GM21528 (cell line): Measurements from ENCODE around the gene FNTB.
A peak's percentile ranks its signal among the peaks of the same experiment; 100 is the strongest.

Experiments used
- ATAC-seq: cut with Tn5 transposase; IDR thresholded peaks from one replicate; pipeline ENCODE4 v1.9.1; 2021; ENCODE audit warnings: mild to moderate bottlenecking, moderate library complexity; ENCODE audit not compliant: unreplicated experiment, low FRiP score

The FNTB gene, protein sequence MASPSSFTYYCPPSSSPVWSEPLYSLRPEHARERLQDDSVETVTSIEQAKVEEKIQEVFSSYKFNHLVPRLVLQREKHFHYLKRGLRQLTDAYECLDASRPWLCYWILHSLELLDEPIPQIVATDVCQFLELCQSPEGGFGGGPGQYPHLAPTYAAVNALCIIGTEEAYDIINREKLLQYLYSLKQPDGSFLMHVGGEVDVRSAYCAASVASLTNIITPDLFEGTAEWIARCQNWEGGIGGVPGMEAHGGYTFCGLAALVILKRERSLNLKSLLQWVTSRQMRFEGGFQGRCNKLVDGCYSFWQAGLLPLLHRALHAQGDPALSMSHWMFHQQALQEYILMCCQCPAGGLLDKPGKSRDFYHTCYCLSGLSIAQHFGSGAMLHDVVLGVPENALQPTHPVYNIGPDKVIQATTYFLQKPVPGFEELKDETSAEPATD

DNA sequence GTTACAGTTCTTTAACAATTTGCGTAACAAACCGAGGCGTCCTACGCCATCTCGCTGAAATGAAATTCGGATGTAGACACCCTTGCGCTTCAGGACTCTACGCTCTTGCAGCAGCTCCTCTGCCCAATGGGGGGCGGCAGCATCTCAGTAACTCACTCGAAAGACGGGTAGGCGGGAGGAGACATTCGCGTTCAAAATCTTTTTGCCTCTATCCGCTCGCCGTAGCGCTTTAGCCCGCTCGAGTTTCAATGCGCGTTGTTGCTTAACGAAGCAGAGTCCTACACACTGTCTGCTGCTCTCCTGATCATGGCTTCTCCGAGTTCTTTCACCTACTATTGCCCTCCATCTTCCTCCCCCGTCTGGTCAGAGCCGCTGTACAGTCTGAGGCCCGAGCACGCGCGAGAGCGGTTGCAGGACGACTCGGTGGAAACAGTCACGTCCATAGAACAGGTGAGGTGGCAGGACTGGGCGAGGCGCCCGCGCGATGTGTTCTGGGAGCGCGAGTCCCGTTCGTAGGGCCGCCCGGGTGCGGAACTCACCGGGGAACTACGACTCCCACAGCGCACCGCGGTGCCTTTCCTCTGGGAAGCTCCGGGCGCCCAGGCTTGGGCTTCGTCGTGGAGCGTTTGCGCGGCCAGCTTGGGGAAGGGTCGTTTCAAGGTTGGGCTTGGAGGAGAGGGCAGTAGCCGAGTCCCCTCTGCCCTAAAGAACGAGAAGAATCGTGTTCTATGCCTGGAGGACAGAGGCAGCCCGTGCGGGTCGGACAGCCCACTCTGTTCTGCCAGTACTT is at the start of gene FNTB:
Gene FNTB (plus strand): TSS at position 248 of the 790 bp plus-strand sequence. CDS start 59 bp downstream, at position 307.
- ATAC-seq, result peak; percentile 87

DNA sequence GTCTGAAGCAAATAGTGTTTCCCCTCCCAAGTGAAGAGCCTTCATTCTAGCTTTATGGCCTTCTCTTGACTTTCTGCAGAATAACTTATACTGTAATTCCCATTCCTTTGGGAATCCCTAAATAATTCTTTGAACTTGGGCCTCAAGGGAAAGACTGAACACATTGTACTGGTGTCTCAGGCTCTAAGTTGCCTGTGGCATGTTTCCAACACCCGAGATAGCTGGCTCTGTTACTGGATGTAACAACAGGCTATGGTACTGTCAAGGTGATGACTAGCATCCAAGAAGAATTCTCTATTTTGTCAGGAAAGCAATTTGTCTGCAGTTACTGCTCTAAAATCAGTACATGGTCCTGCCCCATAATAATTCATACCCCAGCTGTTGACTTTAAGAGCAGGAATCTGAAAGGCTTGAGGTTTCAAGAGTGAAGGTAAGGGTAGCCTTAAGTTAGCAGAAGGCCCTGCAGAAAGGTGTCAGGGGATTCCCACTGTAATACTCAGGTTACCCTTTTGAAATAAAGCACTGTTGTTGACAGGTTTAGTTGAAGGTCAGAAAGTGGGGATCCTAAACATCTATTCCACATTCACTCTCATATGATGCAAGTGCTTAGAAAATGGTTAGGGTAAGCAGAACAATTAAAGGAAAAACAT is 49.4 kb upstream of the FNTB start:
- no peak for ATAC-seq

DNA sequence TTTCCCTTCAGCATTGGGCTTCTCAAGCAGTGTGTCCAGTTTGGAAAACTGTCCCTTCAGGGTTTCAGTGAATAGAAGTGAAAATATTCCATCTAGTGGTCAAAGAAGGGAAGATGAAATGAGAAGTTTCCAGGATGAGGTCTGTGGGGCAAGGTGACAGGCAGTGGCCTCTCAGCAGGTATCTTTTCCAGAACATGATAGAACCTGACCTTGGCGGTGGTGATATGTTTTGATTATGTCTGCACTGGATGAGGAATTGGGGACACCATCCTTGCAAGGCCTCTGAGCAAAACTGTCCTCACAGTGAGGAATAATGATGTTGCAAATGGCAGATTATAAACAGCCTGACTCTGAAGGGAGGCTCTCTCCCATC is 48.9 kb upstream of the FNTB start:
- ATAC-seq, result no peak

DNA sequence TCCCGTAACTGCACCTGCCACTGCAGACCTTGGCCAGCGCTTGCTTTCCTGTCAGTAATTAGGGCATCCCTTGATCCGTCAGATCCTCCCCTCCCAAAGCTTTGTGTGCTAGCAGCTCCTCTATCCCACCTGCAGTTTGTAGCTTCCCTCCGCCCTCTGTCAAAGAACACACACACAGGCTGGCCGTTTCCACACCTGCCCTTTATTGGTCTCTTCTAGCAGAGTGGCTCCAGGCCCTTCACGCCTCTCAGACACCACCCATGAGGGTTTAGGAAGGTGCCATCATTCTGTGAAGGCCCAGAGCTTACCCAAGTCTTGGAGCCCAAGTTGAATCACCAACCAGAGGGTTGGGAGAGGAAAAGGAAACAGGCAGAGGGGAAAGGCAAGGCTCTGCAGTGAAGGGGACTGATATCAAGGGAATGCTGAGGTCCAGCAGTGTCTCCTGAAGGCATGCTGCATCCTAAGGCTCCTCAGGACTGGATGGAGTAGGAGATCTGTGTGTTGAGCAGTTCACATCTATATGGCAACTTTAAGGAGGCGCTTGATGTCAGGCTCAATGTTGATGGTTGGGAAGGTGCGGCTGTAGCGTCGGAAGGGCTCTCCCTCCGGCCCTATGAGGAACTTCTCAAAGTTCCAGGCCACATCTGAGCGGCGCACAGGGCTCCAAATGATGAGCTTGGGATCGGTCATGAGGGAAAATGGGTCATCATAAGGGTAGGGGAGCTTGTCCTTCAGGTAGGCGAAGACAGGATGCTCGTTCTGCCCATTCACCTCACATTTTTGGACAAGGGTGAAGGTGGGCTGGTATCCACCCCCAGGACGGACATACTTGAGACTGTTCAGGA is 47.5 kb upstream of the FNTB start:
- ATAC-seq, result no peak

DNA sequence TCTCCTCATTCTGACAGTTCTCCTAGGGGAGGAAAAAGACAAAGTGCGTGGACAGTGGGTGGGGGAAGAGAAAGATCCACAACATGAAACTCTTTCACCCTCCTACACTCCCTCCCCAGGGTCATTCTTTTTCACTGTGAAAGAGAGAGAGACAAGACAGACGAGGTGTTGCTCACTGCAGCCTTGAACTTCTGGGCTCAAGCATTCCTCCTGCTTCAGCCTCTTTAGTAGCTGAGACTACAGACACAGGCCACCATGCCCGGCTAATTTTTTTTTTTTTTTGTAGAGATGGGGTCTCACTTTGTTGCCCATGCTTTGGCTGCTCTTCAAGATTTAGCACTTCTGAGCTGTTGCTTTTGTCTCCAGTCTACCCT is 46.9 kb upstream of the FNTB start:
- ATAC-seq, result no peak

DNA sequence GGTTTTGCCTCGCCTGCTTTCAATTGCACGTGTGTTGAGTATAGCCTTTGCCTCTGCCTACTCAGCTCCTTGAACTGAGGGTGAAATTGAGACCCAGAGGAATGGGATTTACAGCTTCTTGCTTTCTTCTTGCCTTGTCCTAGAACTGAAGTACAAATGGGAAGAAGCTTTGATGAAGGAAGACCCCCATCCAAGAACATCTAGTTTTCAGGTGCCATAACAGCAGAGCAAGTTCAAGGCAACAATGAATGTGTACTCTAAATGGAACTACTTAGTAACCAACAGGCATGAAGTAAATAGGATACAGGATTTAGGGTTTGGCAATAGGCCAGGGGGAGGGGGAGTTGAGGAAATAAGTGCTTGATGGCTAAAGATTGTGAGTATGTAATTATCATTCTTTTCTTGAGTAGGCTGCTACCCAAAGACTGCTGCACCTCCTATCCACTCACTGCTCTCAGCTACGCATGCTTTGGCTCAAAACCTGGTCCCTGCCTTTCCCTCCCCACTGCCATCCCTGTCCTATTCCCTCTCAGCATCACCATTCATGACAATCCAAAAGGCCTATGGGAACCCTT is 46.3 kb upstream of the FNTB start:
- no peak for ATAC-seq

DNA sequence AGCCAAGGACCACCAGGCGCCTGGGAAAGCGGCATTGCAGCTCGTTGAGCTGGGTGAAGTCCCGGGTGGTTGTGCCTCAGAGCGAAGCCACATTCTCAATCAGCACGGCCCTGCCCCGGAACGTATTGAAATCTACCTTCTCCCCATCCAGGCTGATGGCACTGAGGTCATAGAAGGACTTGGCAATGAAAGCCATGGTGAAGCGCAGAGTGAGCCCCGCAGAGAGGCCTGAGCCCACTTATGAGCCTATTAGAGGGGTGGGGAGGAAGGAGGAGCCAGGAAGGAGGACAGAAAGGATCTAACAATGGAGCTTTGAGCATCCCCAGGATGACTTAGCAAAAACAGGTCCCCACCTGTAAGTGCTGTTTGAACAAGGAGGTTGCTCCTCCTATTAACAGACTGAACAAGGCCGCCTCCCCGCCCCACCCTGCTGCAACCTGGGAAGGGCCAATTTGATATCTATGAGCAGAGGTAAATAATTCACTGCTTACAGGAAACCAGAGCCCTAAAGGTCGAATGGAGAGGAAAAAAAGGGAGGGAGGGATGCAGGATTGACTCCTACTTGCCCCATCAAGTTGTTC is 44.1 kb upstream of the FNTB start, which contains the start of gene GPX2:
Gene GPX2 (minus strand): TSS at position 215 of the 581 bp plus-strand sequence. CDS start 19 bp downstream, at position 196.
- ATAC-seq, result no peak

DNA sequence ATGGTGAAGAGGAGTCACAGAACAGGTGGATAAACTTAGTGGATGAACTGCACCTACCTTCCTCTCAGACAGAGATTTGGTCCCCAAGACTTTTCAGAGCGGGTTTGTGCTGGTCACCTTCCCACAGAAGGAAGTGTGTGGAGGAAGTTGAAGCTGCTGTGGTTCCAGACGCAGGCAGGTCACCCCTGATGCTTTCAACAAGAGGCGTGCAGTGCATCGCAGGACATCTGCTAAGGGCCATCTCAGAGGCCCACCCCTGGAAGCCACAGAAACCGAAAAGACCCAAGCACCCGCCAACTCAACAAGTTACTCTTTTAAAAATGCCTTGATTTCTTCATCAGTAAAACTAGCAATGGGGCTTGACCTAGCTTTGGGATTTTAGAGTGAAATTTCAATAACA is 43.1 kb upstream of the FNTB start:
- no peak for ATAC-seq

DNA sequence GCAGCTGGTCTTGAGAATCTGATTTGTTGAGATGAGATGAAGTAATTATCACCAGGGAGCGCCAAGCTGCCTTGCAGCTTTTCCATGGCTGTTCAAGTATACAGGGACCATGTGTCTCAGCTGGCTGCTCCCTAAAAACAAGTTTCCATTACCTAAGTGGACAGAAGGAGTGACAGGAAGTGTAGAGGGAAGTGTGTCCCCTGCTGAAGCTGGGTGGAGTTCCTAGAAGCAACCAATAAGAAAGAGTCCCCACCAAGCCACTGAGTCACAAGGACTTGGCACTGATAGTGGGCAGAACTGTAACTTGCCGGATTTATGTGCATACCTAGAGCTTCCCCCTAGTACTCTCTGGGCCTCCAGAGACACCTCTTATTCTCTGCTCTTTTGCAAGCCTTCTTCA is 42.7 kb upstream of the FNTB start:
- ATAC-seq, result no peak

DNA sequence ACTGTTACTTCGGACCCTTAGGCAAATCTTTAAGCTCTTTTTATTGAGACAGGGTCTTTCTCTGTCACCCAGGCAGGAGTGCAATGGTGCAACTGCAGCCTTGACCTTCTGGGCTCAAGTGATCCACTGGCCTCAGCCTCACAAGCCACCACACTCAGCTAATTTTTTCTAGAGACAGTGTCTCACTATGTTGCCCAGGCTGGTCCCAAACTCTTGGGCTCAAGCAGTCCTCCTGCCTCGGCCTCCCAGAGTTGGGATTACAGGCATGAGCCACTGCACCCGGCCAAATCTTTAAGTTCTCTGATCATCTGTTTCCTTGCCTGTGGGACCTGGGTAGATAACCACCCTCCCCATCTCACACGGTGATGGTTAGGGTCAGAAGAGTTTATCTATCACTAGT is 41.8 kb upstream of the FNTB start:
- ATAC-seq, result no peak

DNA sequence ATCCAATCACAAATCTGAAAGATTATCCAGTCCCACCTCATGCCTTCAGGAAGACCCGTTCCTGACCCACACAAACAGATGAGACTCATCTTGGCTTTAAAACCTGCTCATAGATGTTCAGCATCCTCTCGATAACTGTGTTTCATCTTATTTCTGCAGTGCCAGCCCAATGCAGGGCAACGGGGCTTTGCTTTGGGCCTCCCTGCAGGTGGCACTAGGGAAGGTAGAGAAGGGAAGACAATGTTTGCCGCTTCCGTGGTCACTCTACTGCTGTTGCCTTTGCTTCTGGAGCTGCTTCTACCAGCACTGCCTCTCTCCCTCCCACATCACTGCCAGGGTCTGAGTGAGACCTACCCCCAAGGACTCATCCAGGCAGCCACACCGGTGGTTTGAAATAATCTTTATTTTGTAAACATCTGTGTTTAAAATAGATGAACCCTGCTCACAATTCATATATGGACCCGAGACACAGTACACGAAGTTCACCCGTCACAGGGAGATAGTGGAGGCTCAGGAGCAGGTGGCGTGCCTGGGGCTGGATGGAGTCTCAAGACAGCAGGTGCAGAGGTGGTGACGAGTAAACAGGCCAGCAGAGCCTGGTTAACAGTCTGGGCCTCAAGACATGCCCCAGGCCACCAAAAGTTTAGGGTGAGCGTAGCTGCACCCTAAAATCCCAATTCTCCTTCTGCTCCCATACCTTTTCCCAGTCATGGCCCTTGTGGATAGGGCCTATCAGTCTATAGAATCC is 41.1 kb upstream of the FNTB start:
- no peak for ATAC-seq

DNA sequence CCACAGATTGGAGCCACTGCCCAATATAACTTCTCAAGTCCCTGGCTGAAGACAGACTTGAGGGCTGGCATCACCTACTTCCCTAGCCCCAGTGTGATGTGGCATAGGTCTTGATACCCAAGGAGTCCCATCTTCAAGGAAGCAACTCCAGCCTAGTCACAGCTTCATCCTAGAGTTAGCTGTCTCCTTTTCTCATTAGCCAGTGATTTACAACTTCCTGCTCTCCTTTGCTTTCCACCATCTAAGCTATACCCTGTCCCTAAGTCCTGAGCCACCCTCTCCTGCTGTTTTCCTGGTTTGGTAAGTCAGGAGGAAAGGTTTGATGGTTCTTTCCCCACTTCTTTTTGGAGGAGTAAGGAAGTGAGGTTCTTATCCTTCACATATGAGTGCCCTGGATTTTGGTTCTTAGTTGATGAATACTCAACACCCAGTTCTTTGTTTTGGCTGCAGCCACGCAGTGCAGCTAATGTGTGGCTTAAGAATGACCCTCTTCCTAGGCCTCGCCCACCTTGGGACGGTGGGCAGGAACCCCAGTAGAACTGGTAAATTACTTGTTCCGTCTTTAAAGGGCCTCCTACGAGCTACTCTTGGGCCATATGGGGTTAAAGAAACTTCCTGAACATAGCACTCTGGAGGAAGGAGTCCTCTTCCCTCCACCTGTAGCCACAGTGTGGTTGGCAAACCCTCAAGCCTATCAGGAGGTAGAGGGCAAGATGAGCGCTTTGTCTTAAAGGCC is 40.2 kb upstream of the FNTB start:
- no peak for ATAC-seq

DNA sequence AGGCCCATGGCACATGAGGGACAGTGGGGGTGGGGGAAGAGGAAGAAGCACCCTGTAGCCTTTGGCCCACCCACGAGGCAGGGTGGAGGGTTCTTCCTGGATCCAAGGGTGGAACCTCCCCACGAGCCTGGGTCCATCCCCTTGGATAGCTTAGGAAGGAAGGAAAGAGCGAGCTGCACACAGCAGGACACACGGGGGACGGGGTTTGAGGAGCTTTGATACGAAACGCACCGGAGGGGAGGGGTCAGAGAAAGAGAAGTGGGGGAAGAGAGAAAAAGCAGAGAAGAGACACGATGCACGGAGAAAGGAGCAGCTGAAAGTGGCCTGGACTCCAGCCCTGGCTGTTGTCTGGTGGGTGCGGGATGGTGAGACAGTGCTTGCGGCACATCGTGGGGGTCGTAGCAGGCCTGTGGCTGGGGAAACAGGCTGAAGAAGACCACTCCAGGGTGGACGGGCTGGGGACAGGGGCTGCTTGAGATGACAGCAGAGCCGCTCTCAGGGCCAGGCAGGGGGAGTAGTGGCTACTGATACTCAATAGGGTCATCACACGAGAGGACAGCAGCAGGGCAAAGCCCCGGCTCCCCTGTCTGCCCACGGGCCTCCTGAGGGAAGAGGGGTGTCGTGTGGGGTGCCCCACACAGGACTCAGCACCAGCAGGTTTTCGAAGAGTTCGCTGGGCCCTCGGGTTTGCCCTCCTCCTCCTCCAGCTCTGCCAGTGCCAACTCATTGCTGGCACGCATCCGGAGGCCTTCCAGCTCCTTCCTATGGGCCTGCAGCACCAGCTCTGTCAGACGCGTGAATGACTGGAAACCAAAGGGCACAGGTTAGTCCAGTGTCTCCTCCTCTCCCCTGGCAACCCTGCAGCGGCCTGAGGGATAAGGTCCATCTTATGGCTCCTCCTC is 38.7 kb upstream of the FNTB start:
- no peak for ATAC-seq

DNA sequence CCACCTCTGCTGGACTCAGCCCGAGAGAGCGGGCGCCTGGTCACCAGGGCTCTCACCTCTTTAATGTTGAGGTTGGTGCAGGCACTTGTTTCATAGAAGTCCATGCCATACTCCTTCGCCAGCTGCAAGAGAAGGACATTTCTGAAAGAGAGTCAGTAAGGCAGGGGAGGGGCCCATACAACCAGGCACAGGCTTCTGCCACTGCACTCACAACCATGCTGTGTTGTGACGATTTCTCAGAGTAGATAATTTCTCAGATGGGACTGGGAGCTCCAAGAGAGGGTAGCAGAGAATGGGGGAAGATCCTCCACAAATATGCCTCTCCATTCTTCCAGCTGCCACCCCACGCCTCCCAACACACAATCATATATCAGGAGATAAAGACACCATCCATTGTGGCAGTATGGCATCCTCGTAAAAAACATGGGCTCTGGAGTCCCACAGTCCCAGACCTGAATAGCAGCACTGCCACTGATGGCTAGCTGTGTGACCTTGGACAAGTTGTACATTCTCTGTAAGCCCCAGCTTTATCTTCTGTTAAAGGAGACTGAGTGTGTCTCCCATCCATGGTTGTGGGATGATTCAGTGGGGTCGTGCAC is 38.0 kb upstream of the FNTB start:
- ATAC-seq, result no peak

DNA sequence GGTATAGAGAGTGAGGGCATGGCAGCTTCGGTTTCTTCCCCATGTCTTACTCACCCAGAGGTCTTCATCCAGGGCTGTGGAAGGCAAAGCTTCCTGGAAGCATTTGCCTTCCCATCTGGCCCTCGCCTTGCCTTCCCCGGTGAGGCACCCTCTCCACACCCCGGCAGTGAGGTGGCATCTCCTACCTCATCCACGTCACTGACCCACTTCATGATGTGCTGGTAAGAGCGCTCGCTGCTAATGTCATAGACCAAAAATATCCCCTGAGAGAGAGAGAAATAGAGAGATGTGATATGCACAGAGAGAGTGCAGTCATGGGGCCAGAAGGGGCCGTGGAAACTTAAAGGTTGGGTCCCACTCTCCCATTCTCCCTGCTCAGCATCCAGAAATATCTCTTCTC is 35.8 kb upstream of the FNTB start:
- ATAC-seq, result no peak

DNA sequence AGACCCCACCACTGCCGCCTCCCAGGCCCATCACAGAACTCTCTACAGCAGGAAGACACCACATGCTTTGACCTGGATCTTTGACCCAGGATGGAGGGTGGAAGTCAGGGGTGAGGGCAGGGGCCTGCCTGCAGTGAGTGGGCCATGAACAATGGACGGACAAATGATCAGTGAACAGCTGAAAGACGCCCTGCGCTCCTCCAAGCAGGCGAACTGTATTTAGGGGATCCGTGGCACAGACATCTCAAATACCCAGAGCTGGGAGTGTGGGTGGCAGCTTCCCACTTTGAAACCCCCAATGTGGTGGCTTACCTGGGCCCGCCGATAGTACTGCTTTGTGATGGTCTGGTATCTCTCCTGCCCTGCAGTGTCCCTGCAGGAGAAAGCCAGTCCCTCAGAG is 35.4 kb upstream of the FNTB start:
- no peak for ATAC-seq

DNA sequence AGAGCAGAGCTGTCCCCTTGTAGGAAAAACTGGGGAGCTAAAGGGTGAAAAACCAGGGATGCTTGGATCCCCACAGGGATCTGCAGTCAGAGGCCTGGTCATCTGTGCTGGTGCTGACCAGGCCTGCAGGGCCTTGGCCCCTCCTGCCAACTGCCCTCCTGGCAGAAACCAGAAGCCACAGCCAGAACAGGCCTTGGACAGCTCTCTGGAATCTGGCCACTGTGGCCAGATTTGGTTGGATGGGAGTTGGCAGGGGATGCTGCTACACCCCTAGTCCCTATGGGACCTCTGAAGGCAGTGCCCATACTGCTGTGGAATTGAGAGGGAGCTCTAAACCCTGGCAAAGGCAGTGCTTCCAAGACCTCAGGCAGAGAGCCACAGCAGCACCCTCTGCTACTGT is 35.0 kb upstream of the FNTB start:
- ATAC-seq, result no peak
